Measurements from ENCODE around the gene SYNJ2. TPM values are rescaled to one million over a fixed set of nuclear protein-coding genes. Genes with fewer than 3 reads are reported as not detected.

The SYNJ2 gene
- total RNA-seq, 1 donor from 2014 or later = 8.2 TPM

DNA sequence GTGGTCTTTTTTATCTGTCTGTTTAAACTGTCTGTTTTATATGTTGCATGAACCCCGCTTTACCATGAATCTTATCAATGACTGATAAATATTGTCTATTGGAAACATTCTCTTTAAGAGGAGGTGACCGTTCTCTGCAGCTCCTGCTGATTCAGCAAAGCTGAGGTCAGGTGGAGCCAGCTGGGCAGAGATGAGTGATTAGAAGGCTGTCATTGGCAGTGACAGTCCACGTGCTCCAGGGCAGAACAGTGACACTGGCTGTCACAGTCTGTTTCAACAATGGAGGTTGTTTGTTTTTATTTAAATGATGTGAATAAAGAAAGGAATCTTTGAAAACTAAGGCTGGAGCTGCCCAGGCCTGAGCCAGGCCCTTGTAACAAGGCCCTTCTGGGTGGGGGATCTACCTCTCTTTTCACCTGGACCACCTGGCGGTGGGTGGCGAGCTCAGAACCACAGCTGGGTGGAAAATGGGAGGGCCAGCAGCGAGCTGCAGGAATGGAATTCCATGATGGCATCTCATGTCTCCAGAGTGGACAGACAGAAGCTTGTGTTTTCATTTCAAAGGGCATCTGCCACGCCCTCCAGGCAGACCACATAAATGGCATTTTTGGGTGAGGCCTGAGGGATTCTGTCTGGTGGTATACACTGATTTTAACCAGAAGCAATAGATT lies 12.6 kb downstream of the SYNJ2 start:
- Histone ChIP-seq H3K36me3 (ENCODE audit: control insufficient read depth, insufficient read depth, low read length) (no peaks in the 10 kb centered on the region), H3K27me3 (ENCODE audit: control insufficient read depth, insufficient read depth, low read length) (no peaks in the 10 kb centered on the region), H3K4me3 (ENCODE audit: low read depth, low read length) (no peak overlapping the region)
- DNase-seq (ENCODE audit: low read depth) (no peak), FAIRE-seq (no peak)
- no peak for TF ChIP-seq CTCF (IDR thresholded peaks at IDR 0.05; ENCODE audit: insufficient read depth, low read length, severe bottlenecking)

DNA sequence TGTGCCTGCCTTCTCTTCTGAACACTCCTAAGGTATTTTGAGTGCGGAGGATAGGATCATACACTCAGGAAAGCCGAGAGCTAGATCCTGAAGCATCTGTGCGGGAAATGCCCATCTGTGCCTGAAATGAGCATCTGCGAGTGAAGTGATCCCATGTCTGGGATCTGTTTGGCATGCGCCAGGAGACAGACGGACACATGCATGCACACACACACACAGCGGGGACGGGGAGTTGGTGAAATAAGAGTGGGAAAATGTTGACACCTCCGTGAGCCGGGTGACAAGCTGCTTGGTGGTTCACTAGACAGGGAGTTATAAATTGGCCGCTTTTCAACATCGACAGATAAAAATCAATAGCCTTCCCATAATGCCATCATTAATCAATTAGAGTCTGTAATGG lies 13.8 kb downstream of the SYNJ2 start:
- DNase-seq (ENCODE audit: low read depth) = no peak
- Histone ChIP-seq H3K27me3 (ENCODE audit: control insufficient read depth, insufficient read depth, low read length) (no peaks in the 10 kb centered on the region), H3K4me3 (ENCODE audit: low read depth, low read length) (no peak overlapping the region), H3K36me3 (ENCODE audit: control insufficient read depth, insufficient read depth, low read length) (no peaks in the 10 kb centered on the region)
- no peak for FAIRE-seq
- TF ChIP-seq CTCF (IDR thresholded peaks at IDR 0.05; ENCODE audit: insufficient read depth, low read length, severe bottlenecking) = no peak

DNA sequence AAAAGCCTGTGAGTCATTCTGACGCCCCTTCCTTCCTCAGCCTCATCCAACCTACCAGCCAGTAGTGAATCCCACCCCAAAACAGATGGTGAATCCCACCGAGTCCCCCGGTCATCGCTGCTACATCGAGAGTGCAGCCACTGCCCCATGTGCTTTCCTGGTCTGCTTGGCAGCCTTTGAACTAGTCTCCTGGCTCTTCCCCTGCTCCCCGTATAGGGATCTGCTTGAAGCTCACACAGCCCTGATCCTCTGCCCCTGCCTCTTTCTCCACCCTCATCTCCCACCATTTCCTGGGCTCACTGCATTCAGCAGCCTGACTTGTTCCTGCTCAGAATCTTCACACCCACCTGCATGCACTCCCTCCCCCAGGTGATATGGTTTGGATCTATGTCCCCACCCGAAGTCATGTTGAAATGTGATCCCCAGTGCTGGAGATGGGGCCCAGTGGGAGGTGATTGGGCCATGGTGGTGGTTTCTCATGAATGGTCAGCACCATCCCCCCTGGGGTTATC lies 14.6 kb downstream of the SYNJ2 start:
- TF ChIP-seq CTCF (IDR thresholded peaks at IDR 0.05; ENCODE audit: insufficient read depth, low read length, severe bottlenecking) = no peak
- FAIRE-seq (no peak), DNase-seq (ENCODE audit: low read depth) (no peak)
- Histone ChIP-seq H3K27me3 (ENCODE audit: control insufficient read depth, insufficient read depth, low read length) (no peaks in the 10 kb centered on the region), H3K4me3 (ENCODE audit: low read depth, low read length) (no peak overlapping the region), H3K36me3 (ENCODE audit: control insufficient read depth, insufficient read depth, low read length) (no peaks in the 10 kb centered on the region)

GRCh38 chr6:157996918-157997702 lies 15.4 kb downstream of the SYNJ2 start:
- no peaks in the 10 kb centered on the region for H3K27me3 ChIP-seq (ENCODE audit: control insufficient read depth, insufficient read depth, low read length)
- DNase-seq (ENCODE audit: low read depth) = no peak
- no peak overlapping the region for H3K4me3 ChIP-seq (ENCODE audit: low read depth, low read length)
- peak; percentile 80 for FAIRE-seq
- H3K36me3 ChIP-seq (ENCODE audit: control insufficient read depth, insufficient read depth, low read length) = no peaks in the 10 kb centered on the region
- TF ChIP-seq CTCF (IDR thresholded peaks at IDR 0.05; ENCODE audit: insufficient read depth, low read length, severe bottlenecking) = no peak

DNA sequence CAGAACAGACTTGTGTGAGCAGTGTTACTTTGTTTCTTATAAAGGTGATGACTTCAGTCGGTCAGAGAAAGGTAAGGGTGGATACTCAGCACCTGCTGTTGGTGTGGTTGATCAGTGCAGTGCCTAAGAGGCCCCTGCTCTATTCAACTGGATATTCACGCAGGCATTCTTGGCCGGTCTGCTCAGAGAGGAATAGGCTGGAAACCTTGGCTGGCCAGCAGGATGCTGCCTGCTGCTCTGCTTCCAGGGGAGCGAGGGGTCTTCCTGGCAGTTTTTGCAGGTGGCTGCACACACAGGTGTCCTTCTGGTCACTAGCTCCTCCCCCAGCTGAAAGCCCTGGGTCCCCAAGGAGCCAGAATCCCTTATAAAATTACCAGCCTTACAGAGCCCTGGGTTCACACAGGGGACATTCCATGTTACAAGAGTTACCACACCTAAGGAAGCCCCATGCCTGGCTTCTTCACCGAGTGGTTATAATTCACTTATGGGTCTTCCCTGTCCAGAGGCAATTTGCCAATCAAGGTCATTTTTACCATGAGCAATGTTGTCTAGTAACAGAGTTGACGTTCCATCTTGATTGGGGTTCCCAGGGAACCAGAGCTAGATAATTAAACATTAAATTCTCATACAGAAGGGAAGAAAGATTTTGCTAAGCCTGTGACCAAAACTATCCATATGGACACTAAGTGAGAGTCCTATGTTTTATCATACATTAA lies 16.4 kb downstream of the SYNJ2 start:
- Histone ChIP-seq H3K36me3 (ENCODE audit: control insufficient read depth, insufficient read depth, low read length) (no peaks in the 10 kb centered on the region), H3K27me3 (ENCODE audit: control insufficient read depth, insufficient read depth, low read length) (no peaks in the 10 kb centered on the region), H3K4me3 (ENCODE audit: low read depth, low read length) (no peak overlapping the region)
- FAIRE-seq (no peak), DNase-seq (ENCODE audit: low read depth) (no peak)
- no peak for TF ChIP-seq CTCF (IDR thresholded peaks at IDR 0.05; ENCODE audit: insufficient read depth, low read length, severe bottlenecking)

Data from bronchial epithelial cell (primary cell).